ENCODE measurements around the gene PRIMA1.

The PRIMA1 gene

DNA sequence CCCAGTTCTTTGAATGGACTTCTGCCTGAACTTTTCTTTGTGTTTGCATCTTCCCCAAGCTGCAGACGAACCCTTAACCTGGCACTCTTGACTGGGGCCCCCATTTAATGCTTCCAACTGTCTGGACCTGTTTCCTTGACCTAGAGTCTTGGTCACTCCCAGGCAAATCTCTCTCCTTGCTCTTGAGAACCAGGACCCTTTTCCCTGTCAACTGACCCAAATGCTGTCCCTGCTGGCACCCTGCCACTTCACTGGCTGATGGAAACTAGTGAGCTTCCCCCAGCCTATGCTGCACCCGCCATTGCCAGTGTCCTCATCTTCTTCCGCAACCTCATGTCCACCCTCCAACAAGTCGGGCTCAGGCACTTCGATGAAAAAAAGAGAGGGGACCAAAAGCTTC lies 79.5 kb downstream of the PRIMA1 start:
- DNase-seq: no peak

DNA sequence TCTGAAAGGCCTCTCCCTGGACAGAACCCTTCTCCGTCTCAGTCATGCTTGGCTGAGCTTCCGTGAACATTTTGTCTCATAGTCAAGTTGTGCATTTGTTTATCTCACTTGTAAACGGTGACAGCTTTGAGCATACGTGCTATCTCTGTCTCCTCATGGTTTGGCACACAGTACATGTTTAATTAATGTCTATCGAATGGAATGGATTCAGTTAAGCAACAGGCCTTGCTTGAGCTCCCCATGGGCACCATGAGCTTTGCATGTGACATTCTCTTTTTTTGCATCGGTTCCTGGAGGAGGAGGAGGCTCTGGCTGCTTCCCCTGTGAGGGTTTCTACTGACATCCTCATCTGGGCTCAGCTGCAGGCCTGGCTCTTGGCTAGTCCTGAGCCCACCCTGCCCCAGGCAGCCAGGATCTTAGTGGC lies 80.0 kb downstream of the PRIMA1 start:
- DNase-seq: no peak

DNA sequence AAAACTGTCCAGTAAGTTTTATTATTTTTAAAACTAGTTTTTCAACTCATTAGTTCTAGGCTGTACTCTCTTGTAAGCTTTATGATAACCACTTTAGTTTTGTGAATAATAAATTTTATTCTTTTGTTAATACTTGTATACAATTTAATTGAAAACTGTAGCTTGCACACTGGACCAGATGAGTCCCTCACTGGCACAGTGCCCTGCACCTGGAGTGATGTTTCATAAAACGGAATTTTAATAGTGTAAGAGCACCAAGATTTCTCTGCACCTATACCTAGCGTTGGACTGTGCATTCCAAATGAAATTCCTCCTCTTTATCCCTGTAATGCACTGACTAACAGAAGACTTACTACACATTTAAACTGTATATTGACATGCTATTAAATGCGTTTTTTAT lies 80.8 kb downstream of the PRIMA1 start:
- DNase-seq: no peak

DNA sequence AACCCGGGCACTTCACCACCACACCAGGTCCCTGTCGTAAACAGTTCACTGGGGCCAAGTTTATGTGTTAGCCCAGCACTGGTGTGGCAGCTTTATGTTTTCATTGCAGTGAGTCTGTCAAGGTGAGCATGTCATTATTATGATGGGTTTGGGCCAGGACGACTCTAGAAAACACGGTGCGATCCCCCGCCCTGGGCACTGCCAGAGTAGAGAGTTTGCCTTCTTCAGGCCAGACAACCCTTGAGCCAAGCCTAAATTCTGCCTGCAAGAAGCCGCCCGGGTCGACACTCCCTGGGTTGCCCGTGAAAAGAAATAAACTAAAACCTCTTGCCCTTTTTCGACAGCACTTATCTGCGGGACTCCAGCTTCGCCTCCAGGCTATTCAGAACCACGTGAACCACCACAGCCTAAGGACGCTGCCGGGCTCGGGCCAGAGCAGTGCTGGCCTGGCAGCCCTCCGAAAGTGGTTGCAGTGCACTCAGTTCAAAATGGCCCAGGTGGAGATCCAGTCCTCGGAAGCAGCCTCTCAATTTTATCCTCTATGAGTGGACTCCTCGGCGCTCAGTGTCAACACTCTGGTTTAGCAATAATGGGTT lies 81.8 kb downstream of the PRIMA1 start:
- DNase-seq: no peak

DNA sequence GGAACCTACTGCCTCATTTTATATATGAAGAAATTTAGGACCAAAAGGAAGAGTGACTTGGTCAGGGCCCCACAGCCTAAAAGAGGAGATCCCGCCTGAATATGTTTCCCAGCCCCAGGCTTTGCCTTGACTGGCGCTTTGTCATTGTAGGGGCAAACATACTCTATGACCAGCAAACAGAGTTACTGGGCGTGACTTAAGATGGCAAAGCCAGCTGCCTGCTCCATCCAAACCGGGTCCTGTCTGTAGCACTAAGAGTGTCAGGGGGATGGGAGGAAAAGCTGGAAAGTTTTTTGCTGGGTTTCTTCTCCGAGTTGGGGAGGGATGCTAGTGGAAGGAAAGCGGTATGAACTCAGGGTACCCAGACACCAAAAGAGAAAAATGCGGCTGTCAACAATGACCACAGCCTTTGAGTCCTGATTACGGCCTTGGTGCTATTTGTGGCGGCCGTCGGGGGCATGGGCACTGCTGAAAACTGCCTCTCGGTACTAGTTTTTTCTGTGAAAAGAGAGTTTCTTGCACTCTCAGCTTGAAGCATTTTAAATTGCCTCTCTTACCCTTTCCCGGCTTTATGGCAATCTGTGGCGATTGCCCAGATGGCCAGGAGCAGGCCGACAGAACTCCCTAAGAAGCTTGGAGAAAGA lies 82.7 kb downstream of the PRIMA1 start:
- no peak for DNase-seq

DNA sequence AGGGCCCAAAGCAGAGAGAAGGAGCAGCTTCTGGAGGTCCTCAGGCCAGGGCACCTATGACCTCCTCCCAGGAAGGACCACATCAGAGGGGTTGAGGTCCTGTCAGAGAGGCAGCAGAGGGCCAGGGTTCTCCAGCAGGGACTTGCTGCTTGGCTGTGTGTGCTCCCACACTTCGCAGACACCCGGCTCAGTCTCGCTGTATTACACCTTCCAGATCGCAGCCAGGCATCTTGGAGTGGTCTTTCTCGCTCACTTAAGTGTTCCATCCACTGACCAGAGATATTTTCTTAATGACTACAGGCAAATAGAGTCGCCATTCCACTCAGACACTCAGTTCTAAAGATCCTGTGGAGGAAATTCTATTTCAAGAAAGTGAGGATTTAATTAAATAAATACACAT lies 84.3 kb downstream of the PRIMA1 start:
- no peak for DNase-seq

DNA sequence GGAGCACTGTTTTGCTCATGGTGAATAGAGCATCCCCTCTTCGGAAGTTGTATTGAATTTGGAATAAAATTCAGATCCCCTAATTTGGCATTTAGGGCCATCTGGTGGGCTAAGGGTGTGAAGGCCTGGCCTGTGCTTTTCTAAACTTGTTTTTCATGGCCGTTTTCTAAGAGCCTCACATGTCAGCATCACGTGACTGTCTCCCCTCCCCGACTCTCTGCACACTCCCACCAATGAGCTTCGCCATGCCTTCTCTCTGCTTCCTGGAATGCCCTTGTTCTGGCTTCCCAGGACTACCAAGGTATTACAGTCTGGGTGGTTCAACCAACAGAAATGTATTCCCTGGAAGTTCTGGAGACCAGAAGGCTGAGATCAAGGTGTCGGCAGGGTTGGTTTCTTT lies 85.3 kb downstream of the PRIMA1 start:
- DNase-seq: no peak

DNA sequence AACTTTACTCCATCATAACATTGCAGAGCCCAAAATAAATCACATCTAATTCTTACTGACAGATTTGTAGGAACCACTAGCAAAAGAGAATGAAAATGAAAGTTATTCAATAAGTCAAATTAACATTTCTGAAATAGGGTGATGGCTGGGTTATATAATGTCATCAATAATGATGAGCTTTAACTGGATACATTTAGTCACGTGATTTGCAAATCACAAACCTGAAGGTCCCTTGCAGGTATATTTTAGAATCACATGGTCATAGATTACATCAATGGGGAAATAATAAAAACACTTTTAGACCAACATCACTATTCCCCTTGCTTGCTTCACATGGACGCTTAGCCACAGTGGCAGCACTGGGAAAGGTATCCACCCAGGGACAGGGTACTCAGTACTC lies 86.7 kb downstream of the PRIMA1 start:
- DNase-seq: no peak

DNA sequence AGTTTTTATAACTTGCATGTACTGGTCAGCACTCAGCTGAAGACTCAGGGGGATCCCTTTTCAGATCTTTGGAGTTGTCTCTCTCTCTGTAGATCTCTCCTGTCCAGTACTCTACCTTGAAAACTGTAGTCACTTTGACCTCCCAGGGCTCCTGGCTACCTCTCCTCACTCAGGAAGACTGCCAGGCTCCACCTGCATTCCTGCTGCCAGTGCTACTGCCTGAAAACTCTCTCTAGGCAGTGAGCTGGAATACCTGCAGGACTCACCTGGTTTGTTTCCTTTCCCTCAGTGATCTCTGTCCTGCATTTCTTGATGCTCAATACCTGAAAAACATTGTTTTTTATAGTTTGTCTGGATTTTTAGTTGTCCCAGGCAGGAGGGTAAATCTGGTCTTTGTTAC lies 87.4 kb downstream of the PRIMA1 start:
- DNase-seq: no peak

DNA sequence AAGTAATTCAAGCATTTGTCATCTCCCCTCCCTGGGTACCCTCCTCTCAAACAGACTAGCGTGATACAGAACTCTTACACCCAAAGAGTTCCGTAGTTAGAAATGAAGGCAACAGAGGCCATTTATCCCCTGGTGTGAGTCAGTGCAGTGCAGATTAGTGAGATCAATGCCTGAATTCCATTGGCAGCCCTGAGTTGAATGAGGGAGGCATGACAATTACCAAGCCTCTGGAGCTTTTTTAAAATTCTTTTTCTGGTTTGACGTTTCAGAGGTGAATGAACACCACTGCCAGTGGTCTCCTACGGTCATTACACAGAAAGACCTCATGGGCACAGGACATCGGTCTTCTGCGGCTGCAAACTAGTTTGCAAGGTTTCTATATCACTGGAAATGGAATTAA lies 94.4 kb downstream of the PRIMA1 start:
- DNase-seq: no peak

DNA sequence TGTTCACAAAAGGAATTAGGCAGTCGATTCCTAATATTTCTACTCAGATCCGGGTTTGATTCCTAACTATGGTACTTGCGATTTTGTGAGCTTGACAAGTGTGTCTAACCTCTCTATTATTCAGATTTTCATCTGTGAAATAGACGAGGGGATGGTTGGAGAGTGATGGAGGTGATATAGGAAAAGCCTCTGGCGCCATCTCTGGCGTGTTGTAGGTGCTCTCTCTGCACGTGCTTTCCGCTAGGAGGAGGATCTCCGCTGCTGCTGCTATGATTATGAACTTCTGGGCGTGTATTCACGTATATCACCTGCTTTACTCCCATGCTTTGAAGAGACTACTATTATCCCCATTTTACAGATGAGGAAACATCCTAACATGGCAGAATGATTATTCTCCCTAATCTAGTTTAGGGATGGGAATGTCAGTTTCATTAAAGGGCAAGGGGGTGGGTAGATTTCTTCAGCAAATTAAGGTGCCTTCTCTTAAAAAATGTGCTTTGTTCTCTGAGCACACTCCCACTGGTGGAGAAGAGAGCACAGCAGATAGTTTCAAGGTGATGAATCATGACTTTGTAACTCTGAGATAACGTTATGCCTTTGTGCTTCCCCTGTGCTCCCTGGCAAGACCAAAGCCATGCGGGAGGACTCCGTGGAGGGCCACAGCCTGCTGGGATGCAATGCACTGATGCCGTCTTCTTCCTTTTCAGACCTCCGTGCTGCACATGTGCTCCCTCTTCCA lies 97.1 kb downstream of the PRIMA1 start:
- no peak for DNase-seq

DNA sequence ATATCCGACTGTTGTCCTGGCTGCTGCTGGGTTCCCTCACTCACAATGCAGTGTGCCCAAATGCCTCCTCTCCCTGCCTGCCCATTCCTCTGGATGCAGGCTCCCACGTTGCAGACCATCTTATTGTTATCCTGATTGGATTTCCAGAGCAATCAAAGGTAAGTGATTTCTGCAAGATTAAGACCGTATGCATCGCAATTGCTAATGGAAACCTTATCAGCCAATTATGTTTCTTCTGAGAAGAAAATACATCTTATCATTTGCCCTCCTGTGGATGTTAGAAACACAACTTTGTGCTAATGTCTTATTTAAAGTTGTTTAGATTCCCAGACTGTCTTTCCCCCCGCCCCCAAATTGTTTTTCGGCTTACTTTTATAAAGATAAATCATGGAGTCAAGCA lies 98.1 kb downstream of the PRIMA1 start:
- no peak for DNase-seq

DNA sequence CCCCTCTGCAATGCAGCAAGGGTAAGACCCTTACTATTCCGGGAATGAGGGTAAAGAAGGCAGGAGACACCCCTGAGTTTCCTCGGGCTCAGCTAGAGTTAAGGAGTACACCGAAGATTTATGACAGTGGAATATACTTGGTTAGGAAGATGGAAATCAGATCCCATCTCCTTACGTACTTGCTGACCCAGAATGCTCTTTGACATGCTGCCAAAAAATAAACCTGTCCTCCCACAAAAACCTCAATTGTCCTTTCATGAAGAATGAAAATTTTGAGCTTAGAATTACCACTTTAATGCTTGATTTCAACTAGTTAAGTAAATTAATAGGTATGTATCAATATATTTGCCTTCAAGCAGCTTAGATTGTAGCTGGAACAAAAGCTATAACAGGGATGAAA lies 99.5 kb downstream of the PRIMA1 start:
- no peak for DNase-seq

DNA sequence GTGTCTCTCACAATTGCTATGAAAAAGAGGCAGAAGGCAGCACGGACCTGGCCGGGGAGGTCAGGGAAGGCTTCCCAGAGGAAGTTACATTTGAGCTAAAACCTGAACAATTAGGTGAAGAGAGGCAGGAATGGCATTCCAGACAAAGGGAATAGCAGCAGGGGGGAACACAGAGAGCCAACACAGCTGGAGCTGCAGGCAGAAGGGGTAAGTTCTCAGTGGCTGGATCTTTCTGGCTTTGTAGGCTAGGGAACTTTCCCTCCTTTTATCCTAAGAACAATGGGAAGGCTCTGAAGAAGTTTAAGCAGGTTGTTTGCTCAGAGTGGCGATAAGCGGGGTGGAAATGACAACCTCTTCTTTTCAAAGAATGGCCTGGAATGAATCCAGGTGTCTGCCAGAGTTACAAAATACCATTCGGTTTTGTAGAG lies 100.0 kb downstream of the PRIMA1 start:
- DNase-seq: no peak

DNA sequence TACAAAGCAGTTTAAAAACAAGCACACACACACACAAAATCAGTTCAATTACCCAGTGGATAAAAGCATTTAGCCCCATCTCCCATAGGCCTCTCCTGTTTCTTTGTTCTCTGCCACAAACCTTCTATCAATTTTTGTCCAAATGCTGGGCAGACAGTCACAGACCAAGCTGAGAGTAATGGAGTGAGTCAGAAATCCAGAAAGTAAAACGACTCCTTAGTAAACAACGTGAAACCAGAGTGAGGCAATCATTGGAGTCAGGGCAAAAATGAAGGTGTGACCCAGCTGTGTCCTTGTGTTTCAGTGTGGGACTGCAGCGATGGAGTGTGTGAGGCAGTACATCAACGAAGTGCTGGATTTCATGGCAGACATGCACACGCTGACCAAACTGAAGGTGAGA lies 102.0 kb downstream of the PRIMA1 start:
- no peak for DNase-seq

DNA sequence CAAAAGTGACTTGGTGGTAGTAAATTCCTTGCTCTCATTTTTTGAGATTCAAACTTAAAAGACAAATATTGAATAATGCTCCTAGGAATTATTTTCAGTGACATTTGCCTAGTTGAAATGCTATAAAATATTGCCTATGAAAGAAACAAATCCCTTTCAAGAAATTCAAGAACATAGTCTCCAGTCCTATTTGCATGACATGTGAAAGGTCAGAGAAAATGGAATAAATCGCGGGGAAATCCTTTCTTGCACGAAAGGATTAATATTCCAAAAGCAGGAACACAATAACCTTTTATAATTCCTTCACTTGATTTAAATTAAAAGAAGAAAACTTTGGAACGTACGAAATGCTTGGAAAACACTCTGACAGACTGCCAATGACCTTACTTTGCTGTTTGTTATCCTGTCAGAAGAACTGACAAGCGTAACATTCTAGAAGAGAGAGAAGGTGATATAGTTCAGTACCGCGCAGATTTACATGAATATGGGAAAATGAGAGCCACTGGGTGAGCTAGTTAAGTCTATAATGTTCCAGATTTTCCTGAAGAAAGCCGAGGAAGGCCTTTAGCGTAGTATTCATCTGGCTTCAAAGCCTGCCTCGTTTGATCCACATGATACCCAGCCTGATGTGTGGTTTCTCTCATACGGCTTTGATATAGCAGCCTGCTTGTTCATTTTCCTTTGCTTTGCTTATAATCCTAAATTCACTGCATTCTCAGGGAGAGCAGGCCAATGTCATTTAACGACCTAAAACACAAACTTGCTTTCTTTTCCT lies 103.0 kb downstream of the PRIMA1 start:
- DNase-seq: no peak

DNA sequence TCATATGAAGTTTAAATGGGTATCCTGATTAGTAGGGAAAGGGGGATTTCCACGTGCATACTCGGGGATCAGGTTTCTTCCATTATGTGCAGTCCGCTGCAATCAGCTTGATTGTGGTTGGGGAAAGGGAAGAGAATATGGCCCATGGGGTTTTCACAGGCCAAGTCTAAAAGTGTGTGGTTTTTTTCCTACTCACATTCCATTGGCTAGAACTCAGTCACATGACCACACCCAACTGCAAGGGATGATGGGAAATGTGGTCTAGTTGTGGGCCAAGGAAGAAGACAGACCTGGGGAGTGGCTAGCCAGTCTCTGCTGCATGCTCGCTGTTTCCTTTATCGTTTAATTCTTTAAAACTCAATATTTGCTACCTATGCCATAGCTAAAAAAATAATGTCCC lies 105.1 kb downstream of the PRIMA1 start:
- DNase-seq: no peak

DNA sequence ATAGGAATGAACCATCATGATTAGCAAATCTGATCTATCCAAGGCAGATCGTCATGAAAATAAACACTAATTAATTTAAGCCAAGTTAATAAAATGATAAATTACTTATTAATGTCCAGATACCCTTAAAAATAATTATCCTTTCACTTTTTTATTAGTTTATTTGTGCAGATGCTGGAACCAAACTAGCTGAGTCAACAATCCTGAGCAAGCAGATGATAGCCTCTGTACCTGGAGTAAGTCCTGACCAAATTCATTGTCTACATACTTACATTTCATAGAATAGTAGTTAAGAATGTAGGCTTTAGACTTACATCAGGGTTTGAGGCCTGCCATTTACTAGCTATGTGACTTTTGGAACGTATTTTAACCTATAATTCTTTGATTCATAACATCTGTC lies 105.8 kb downstream of the PRIMA1 start:
- no peak for DNase-seq

DNA sequence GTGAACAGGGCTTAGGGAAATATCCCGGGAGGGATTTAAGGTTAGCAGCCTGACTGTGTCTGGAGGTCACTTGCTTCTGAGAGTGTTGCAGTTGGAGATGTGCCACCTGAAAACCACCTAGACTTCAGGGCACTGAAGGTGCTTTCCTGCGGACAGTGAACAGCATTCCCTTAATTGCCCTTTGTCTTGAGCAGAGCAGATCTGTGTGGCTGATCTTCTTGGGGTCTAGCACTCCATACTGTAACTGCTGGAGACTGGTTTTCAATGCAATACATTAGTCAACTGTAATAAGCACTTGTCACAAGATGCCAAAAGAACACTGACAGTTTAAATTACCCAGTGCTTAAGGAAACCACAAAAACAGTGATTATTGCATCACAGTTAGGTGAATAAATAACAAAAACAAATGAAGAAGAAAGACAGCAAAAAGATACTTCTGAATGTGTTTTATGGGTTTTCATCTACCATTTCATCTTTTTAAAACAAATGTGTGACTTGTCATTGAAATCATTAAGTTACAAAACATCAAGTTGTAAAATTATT lies 111.8 kb downstream of the PRIMA1 start:
- DNase-seq: no peak

DNA sequence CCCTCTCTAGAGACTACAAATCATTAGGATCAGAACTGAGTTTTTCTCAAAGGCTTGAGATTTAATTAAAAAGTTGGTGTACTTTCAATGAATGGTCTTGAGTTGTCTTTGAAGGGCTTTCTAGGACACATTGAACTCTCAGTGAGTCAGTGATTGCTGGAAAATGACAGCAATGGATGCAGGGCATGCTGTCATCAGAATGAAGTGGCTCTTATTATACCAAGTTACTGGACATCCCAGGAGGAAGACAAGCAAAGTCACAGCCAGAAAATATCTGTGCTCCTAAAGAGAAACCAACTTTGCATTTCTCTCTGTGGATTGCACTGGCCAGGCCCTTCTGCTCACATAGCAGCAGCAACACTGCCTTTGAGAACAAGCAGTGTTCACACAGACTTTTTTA lies 112.6 kb downstream of the PRIMA1 start:
- no peak for DNase-seq

DNA sequence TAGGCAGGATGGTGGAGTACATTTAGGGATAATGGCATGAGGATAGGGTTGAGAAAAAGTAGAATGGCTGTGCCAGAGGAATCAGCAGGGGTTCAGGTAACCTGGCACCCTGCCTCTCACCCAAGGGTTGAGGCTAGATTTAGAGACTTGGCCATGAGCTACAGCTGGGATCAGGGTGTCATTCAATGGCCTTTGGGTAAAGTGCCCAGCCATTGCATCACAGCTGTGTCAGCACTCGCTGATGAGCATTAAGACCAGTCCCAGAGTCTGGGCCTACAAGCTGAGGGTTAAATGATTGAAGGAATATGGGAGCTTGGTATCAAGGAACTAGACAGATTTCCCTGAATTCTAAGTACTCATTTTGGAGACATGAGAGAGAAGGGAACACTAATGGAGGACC lies 113.9 kb downstream of the PRIMA1 start:
- no peak for DNase-seq

DNA sequence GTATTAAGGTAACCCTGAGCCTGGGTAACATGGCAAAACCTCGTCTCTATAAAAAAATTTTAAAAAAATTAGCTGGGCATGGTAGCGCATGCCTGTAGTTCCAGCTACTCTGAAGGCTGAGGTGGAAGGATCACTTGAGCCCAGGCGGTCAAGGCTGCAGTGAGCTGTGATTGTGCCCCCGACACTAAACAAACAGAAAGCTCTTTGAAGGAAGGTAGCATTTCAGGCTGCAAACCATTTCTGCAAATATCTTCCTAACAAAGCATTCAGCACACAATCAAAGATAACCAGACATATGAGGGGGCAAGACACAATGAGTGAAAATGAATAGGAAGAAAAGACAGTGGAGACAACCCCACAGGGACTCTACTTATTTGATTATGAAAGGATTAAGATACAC lies 118.7 kb downstream of the PRIMA1 start:
- no peak for DNase-seq
